Measurements from ENCODE around the gene CRCP. TPM values are rescaled to one million over a fixed set of nuclear protein-coding genes. Genes with fewer than 3 reads are reported as not detected.

CRCP gene
- total and polyA plus RNA-seq, 3 experiments from 2014 or later: 33.7 to 35.4 (median 34.1) TPM

DNA sequence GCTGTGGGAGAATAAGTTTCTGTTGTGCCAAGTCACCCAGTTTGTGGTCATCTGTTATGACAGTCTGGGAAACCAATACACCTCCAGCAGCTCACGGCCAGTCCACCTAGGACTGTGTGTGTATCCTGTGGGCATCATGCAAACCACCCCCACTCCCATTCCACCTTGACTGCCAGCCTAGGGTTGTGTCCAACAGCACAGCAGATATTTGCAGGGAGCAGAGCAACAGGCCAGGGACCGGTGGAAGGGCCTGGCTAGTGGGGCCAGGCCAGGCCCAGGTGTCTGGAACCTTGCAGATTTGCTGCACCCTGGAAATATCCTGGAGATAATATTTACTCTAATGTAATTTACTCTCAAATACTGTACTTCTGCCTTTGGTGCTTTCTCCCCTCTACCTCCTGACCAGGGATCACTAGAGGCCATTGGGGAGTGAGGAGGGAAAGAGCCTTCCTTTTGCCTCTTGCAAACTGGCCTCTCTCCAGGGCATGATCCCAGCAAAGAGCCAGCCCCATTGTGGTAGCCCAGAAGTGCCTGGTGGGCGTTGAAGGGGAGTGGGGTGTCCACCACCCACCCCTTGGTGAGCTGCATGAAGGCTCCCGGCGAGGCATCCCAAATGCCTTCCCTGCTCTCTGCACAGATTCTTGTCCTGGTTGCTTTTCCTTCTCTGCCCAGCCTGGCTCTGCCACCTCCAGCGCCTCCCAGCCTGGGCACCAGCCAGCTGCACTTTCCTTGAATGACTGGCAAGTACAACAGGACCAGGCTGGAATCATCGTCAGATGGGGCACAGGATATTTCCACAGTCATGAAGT is 75.3 kb downstream of the CRCP start:
- H3K4me3 Mint-ChIP-seq: no peak overlapping the region
- Histone ChIP-seq H3K9me3 (ENCODE audit: low read length) (no peaks in the 10 kb centered on the region), H3K4me3 (ENCODE audit: low read length) (no peak overlapping the region), H3K27me3 (ENCODE audit: insufficient read depth, low read length, poor library complexity, severe bottlenecking) (no peaks in the 10 kb centered on the region), H3K36me3 (ENCODE audit: insufficient read depth, low read length) (no peaks in the 10 kb centered on the region), H3K27ac (ENCODE audit: low read depth, low read length) (no peak overlapping the region), H3K4me1 (ENCODE audit: insufficient read depth, low read length) (no peaks in the 10 kb centered on the region)
- H3K27me3 Mint-ChIP-seq: peaks cover 4 to 10% of the 10 kb centered on the region in 2 donors
- H3K27ac Mint-ChIP-seq: no peak overlapping the region
- peaks cover 0 to 2% (median 0%) of the 10 kb centered on the region in 5 donors for H3K9me3 Mint-ChIP-seq
- peaks cover 0 to 2% (median 0%) of the 10 kb centered on the region in 3 donors for H3K36me3 Mint-ChIP-seq
- DNase-seq: no peak
- CTCF ChIA-PET: no interaction called here
- POLR2A ChIA-PET: no interaction called here
- no peaks in the 10 kb centered on the region for H3K4me1 Mint-ChIP-seq

DNA sequence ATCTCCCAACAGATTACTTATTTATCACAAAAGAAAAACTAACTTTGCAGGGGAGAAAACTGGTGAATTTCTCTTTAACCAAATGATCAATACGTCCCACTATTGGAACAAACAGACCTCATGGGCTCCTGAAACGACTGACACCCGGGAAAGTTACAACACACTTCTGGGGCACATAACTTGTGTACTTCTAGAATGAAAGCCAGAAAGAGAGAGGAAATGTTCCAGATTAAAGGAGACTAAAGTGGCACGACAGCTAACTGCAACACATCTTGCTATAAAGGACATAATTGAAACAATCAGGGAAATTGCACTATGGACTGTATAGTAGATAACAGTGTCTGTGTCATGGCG is 75.8 kb downstream of the CRCP start:
- H3K4me3 ChIP-seq (ENCODE audit: low read length): no peak overlapping the region
- peaks cover 0 to 2% (median 0%) of the 10 kb centered on the region in 3 donors for H3K36me3 Mint-ChIP-seq
- no peak overlapping the region for H3K4me3 Mint-ChIP-seq
- H3K27me3 ChIP-seq (ENCODE audit: insufficient read depth, low read length, poor library complexity, severe bottlenecking): no peaks in the 10 kb centered on the region
- DNase-seq: no peak
- H3K9me3 ChIP-seq (ENCODE audit: low read length): no peaks in the 10 kb centered on the region
- no peaks in the 10 kb centered on the region for H3K4me1 ChIP-seq (ENCODE audit: insufficient read depth, low read length)
- H3K4me1 Mint-ChIP-seq: no peaks in the 10 kb centered on the region
- POLR2A ChIA-PET: no interaction called here
- no peaks in the 10 kb centered on the region for H3K36me3 ChIP-seq (ENCODE audit: insufficient read depth, low read length)
- H3K27me3 Mint-ChIP-seq: peaks cover 4 to 11% of the 10 kb centered on the region in 2 donors
- CTCF ChIA-PET: no interaction called here
- H3K9me3 Mint-ChIP-seq: peaks cover 0 to 2% (median 0%) of the 10 kb centered on the region in 5 donors
- no peak overlapping the region for H3K27ac Mint-ChIP-seq
- no peak overlapping the region for H3K27ac ChIP-seq (ENCODE audit: low read depth, low read length)

DNA sequence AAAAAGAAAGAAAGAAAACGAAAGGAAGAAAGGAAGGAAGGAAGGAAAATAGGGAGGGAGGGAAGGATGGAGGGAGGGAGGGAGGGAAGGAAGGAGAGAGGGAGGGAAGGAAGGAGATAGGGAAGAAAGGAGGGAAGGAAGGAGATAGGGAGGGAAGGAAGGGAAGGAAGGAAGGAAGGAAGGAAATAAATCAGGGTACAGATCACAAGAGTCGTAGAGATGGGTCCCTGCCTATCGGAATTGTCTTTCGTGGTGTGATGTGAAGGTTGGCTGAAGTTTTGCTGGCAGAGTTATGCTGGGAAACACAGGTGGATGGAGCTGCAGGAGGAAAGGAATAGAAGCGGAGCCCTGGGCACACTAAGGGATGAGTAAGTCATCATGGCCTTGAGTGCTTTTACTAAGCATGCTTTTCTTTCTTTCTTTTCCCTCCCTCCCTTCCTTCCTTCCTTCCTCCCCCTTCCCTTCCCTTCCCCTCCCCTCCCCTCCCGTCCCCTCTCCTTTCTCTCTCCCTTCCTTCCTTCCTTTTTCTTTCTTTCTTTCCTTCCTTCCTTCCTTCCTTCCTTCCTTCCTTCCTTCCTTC is 78.6 kb downstream of the CRCP start:
- H3K36me3 Mint-ChIP-seq: peaks cover 0 to 2% (median 0%) of the 10 kb centered on the region in 3 donors
- H3K9me3 Mint-ChIP-seq: no peaks in the 10 kb centered on the region
- H3K27ac Mint-ChIP-seq: peak overlapping the region in 1 of 8 donors; percentile 53
- peaks cover 0 to 13% of the 10 kb centered on the region in 2 donors for H3K27me3 Mint-ChIP-seq
- POLR2A ChIA-PET: no interaction called here
- no peak for DNase-seq
- Histone ChIP-seq H3K36me3 (ENCODE audit: insufficient read depth, low read length) (no peaks in the 10 kb centered on the region), H3K9me3 (ENCODE audit: low read length) (no peaks in the 10 kb centered on the region), H3K27me3 (ENCODE audit: insufficient read depth, low read length, poor library complexity, severe bottlenecking) (no peaks in the 10 kb centered on the region), H3K4me1 (ENCODE audit: insufficient read depth, low read length) (no peaks in the 10 kb centered on the region), H3K4me3 (ENCODE audit: low read length) (no peak overlapping the region), H3K27ac (ENCODE audit: low read depth, low read length) (no peak overlapping the region)
- H3K4me3 Mint-ChIP-seq: no peak overlapping the region
- CTCF ChIA-PET: no interaction called here
- no peaks in the 10 kb centered on the region for H3K4me1 Mint-ChIP-seq

DNA sequence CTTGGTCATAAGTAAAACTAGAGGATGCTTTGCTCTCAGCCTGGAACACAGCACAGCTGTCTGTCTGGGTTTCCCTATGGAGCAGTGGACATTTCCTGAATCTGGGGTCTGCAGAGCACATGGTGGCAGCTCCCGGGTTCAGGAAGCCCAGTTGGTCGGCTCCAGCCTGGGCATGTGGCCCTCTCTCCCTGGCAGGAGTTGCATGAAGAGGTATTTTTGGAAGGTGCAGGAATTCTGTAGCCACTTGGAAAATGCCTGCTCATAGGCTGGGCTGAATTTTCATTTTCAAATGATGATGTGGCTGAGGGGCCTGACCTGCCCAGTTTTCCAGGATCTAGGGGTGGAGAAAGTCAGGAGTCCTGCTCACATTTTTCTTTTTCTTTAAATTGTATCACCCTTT is 83.8 kb downstream of the CRCP start:
- Mint-ChIP-seq H3K27ac (no peak overlapping the region), H3K9me3 (no peaks in the 10 kb centered on the region), H3K4me3 (no peak overlapping the region), H3K4me1 (peaks cover 5 to 11% (median 8%) of the 10 kb centered on the region in 3 donors), H3K27me3 (peaks cover 4 to 29% of the 10 kb centered on the region in 2 donors), H3K36me3 (no peaks in the 10 kb centered on the region)
- Histone ChIP-seq H3K4me1 (ENCODE audit: insufficient read depth, low read length) (peaks cover 4% of the 10 kb centered on the region), H3K9me3 (ENCODE audit: low read length) (no peaks in the 10 kb centered on the region), H3K27ac (ENCODE audit: low read depth, low read length) (no peak overlapping the region), H3K36me3 (ENCODE audit: insufficient read depth, low read length) (no peaks in the 10 kb centered on the region), H3K27me3 (ENCODE audit: insufficient read depth, low read length, poor library complexity, severe bottlenecking) (no peaks in the 10 kb centered on the region), H3K4me3 (ENCODE audit: low read length) (no peak overlapping the region)
- ChIA-PET POLR2A (no interaction called here), CTCF (no interaction called here)
- no peak for DNase-seq

DNA sequence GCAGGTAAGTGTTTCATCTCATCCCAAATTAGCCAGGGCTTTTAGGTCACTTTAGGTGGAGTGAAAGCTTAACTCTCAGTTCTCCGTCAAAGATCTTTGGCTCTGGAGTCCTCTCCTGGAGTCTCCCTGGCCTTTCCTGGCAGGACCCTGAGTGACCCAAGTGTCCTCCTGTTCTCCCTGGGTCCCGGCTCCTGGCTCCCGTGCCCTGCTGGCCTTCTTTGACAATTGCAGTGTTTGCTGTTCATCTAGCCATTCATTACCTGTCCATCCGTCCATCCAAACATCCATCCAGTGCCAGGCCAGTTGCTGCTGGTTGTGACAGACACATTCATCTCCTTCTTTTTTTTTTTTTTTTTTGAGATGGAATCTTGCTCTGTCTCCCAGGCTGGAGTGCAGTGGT is 84.3 kb downstream of the CRCP start:
- H3K36me3 ChIP-seq (ENCODE audit: insufficient read depth, low read length): no peaks in the 10 kb centered on the region
- no peak overlapping the region for H3K4me3 Mint-ChIP-seq
- H3K4me1 Mint-ChIP-seq: peaks cover 5 to 11% (median 8%) of the 10 kb centered on the region in 3 donors
- no peak for DNase-seq
- H3K4me1 ChIP-seq (ENCODE audit: insufficient read depth, low read length): peaks cover 4% of the 10 kb centered on the region
- no peak overlapping the region for H3K27ac Mint-ChIP-seq
- H3K9me3 Mint-ChIP-seq: no peaks in the 10 kb centered on the region
- H3K27me3 ChIP-seq (ENCODE audit: insufficient read depth, low read length, poor library complexity, severe bottlenecking): no peaks in the 10 kb centered on the region
- no peaks in the 10 kb centered on the region for H3K9me3 ChIP-seq (ENCODE audit: low read length)
- H3K4me3 ChIP-seq (ENCODE audit: low read length): no peak overlapping the region
- H3K27me3 Mint-ChIP-seq: peaks cover 4 to 29% of the 10 kb centered on the region in 2 donors
- CTCF ChIA-PET: no interaction called here
- POLR2A ChIA-PET: no interaction called here
- no peak overlapping the region for H3K27ac ChIP-seq (ENCODE audit: low read depth, low read length)
- H3K36me3 Mint-ChIP-seq: no peaks in the 10 kb centered on the region

DNA sequence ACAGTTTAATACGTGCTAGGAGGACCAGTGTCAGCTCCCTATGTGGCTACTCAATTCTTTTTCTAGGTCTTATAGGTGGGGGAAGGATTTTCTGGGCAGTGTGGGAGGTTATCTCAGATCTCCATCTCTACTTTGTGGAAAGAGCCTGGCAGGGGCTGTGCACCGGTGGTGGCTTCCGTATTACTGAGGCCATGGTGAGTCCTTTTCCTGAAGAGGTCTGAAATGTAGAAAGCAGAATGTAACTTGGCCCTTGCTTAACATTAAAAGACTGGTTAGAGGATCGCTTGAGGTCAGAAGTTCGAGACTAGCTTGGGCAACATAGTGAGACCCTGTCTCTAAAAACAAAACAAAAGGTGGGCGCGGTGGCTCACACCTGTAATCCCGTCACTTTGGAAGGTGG is 87.8 kb downstream of the CRCP start:
- Histone ChIP-seq H3K36me3 (ENCODE audit: insufficient read depth, low read length) (no peaks in the 10 kb centered on the region), H3K27ac (ENCODE audit: low read depth, low read length) (no peak overlapping the region), H3K27me3 (ENCODE audit: insufficient read depth, low read length, poor library complexity, severe bottlenecking) (no peaks in the 10 kb centered on the region), H3K4me1 (ENCODE audit: insufficient read depth, low read length) (peaks cover 22% of the 10 kb centered on the region), H3K4me3 (ENCODE audit: low read length) (no peak overlapping the region), H3K9me3 (ENCODE audit: low read length) (no peaks in the 10 kb centered on the region)
- Mint-ChIP-seq H3K4me3 (peak overlapping the region in 5 of 7 donors; percentile 0 to 70 (median 20)), H3K27ac (peak overlapping the region in 3 of 8 donors; percentile 1 to 80 (median 16)), H3K9me3 (no peaks in the 10 kb centered on the region), H3K27me3 (peaks cover 13 to 45% of the 10 kb centered on the region in 2 donors), H3K36me3 (peaks cover 0 to 4% (median 0%) of the 10 kb centered on the region in 3 donors), H3K4me1 (peaks cover 24 to 35% (median 31%) of the 10 kb centered on the region in 3 donors)
- no peak for DNase-seq
- POLR2A ChIA-PET: no interaction called here
- CTCF ChIA-PET: no interaction called here

Other genes with a start within 250 kb of the CRCP start
- gene VKORC1L1, start 241.8 kb upstream of the CRCP start, total RNA-seq: 10 to 100 TPM; 26.2 to 27.7 TPM
- 4.0 TPM for gene VKORC1L1, start 241.8 kb upstream of the CRCP start, polyA plus RNA-seq
- 10 to 100 TPM; 48.1 to 51.9 TPM for gene GUSB, start 132.6 kb upstream of the CRCP start, total RNA-seq
- 53.9 TPM for gene GUSB, start 132.6 kb upstream of the CRCP start, polyA plus RNA-seq
- 10 to 100 TPM; 24.2 to 27.7 TPM for gene ASL, start 39.0 kb upstream of the CRCP start, total RNA-seq
- gene ASL, start 39.0 kb upstream of the CRCP start, polyA plus RNA-seq: 14.1 TPM
- 1 to 10 TPM; 1.7 to 1.9 TPM for gene TPST1, start 90.5 kb downstream of the CRCP start, total RNA-seq
- gene TPST1, start 90.5 kb downstream of the CRCP start, polyA plus RNA-seq: 2.7 TPM

Measured in CD8-positive, alpha-beta memory T cell (primary cell).